Suprapubic skin (tissue), 4 donors: ENCODE data around the gene PRKAG3. TPM values are rescaled to one million over a fixed set of nuclear protein-coding genes. Genes with fewer than 3 reads are reported as not detected.

ENCODE experiments used
- DNase-seq, 2 donors: peaks; one replicate each; pipeline ENCODE4 v3.0.0-alpha.2; 2019; ENCODE audit warnings: low spot score in 2 of 2
- H3K27ac ChIP-seq: fragments of 200-600 bp; sonication (generic); one replicate; pipeline ENCODE4 v1.5.1; 2019
- H3K27me3 ChIP-seq: fragments of 200-600 bp; sonication (generic); one replicate; pipeline ENCODE4 v1.5.1; 2019
- H3K36me3 ChIP-seq: fragments of 200-600 bp; sonication (generic); one replicate; pipeline ENCODE4 v1.5.1; 2019
- H3K4me1 ChIP-seq: fragments of 200-600 bp; sonication (generic); one replicate; pipeline ENCODE4 v1.5.1; 2019
- H3K4me3 ChIP-seq: fragments of 200-600 bp; sonication (generic); one replicate; pipeline ENCODE4 v1.5.1; 2019; ENCODE audit warnings: mild to moderate bottlenecking
- H3K9me3 ChIP-seq: fragments of 200-600 bp; sonication (generic); one replicate; pipeline ENCODE4 v1.5.1; 2019
- EP300 ChIP-seq: sonication (generic); formaldehyde crosslinking; IDR thresholded peaks from one replicate; pipeline ENCODE4 v1.6.1; 2017; ENCODE audit warnings: antibody characterized with exemption
- POLR2A ChIP-seq, 2 donors: fragments of 450-650 bp; IDR thresholded peaks; one replicate each; pipeline ENCODE4 v1.6.1; 2017; ENCODE audit warnings: antibody characterized with exemption in 2 of 2, mild to moderate bottlenecking in 2 of 2, moderate library complexity in 2 of 2
- POLR2AphosphoS5 ChIP-seq, 3 donors: sonication (generic); formaldehyde crosslinking; IDR thresholded peaks; one replicate each; pipeline ENCODE4 v1.6.1; 2017; ENCODE audit warnings: antibody characterized with exemption in 3 of 3
- WGBS: methylation state at CpG from one replicate; pipeline ENCODE4 v1.1.5; 2018; 5-methylcytosine and 5-hydroxymethylcytosine counted together
- total RNA-seq, 4 donors: library from RNA; depleted of rRNA; stranded (reverse); fragments of >200 nt; gene quantifications; one replicate each; pipeline ENCODE4 v1.1.0, GENCODE V29; 2016
- TF ChIP-seq, protein P1 (sequence below), 2 donors: fragments of 200-600 bp in 1 of 2; fragments of 450-650 bp in 1 of 2; sonication (generic) in 1 of 2; IDR thresholded peaks; one replicate each; pipeline ENCODE4 v1.5.1; 2016 to 2019; ENCODE audit warnings: antibody characterized with exemption in 2 of 2, mild to moderate bottlenecking in 1 of 2, moderate library complexity in 1 of 2

Gene PRKAG3
- total RNA-seq, 4 donors from 2014 or later = 0.26 TPM; not detected in 3

DNA sequence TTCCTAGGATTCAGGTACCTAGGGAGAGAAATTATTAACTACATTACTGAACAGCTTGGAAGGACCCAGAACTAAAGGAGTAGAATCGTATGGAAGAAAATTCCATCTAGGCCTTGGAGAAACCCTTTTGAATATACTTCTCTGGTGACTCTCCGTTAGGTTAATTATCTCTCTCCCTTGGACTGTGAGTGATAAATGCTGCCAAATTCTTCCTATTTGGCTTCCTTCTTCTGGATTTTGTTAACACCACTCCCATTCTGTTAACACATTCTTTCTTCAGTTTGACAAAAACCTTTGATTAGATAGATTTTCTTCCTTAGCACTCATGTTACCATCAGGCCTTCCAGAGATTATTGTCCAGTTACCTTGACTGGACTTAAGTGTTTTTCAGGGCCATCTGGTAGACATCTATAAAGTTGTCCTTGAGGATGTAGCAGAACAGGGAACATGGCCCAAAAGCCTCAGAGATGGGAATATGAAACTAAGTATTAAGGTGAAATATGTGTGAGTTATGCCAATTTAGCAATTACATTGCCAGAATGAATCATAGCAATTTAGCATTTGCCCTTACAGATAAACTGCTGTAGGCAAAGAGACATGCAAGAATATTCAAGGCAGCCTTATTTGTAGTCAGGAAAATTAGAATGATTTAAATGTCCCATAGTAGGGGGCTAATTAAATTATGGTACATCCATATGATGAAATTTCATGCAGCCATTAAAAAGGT is 42.9 kb downstream of the PRKAG3 start:
- H3K36me3 ChIP-seq = no peaks in the 10 kb centered on the region
- no peak for TF ChIP-seq POLR2AphosphoS5 (IDR thresholded peaks at IDR 0.05)
- TF ChIP-seq EP300 = no peak
- TF ChIP-seq, protein P1, sequence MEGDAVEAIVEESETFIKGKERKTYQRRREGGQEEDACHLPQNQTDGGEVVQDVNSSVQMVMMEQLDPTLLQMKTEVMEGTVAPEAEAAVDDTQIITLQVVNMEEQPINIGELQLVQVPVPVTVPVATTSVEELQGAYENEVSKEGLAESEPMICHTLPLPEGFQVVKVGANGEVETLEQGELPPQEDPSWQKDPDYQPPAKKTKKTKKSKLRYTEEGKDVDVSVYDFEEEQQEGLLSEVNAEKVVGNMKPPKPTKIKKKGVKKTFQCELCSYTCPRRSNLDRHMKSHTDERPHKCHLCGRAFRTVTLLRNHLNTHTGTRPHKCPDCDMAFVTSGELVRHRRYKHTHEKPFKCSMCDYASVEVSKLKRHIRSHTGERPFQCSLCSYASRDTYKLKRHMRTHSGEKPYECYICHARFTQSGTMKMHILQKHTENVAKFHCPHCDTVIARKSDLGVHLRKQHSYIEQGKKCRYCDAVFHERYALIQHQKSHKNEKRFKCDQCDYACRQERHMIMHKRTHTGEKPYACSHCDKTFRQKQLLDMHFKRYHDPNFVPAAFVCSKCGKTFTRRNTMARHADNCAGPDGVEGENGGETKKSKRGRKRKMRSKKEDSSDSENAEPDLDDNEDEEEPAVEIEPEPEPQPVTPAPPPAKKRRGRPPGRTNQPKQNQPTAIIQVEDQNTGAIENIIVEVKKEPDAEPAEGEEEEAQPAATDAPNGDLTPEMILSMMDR (IDR thresholded peaks at IDR 0.05) = no peak
- TF ChIP-seq POLR2A (IDR thresholded peaks at IDR 0.05) = no peak
- peak overlapping the region; percentile 12 for H3K27ac ChIP-seq
- no peaks in the 10 kb centered on the region for H3K27me3 ChIP-seq
- 54% methylated on average over 2 of the region's 2 CpGs for WGBS
- peaks cover 14% of the 10 kb centered on the region for H3K4me1 ChIP-seq
- no peak for DNase-seq
- no peaks in the 10 kb centered on the region for H3K9me3 ChIP-seq
- H3K4me3 ChIP-seq = no peak overlapping the region

DNA sequence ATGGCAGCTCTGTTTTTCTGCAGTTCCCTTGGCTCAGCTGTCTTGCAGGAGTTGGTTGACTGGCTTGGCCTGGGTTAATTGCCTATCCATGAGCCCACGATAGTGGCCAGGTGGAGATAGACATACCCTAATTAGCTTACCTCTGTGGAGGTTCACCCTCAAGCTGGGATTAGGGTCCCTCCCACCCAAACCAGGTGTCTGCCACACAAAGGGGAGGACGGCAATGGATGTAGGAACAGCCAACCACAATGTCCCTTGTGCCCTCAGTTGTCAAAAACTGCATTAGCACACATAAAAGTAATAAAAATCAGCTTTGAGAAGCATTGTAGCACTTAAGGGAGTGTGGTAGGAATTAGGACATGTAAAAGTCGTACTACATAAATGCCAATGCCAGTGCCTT is 45.5 kb downstream of the PRKAG3 start:
- Histone ChIP-seq H3K4me1 (peaks cover 30% of the 10 kb centered on the region), H3K36me3 (no peaks in the 10 kb centered on the region)
- no peak for TF ChIP-seq EP300
- no peak for TF ChIP-seq POLR2A (IDR thresholded peaks at IDR 0.05)
- TF ChIP-seq, protein P1 (IDR thresholded peaks at IDR 0.05) = no peak
- TF ChIP-seq POLR2AphosphoS5 (IDR thresholded peaks at IDR 0.05) = no peak

DNA sequence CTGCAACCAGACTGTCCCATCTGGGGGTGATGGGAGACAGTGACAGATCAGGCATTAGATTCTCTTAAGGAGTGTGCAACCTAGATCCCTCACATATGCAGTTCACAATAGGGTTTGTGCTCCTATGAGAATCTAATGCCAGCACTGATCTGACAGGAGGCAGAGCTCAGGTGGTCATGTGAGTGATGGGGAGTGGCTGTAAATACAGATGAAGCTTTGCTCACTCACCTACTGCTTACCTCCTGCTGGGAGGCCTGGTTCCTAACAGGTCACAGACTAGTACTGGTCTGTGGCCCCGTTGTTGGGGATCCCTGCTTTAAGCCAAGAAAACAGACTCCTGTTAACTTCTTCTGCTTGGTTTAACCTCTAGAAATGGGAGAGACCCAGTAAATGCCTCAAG is 46.5 kb downstream of the PRKAG3 start:
- no peaks in the 10 kb centered on the region for H3K9me3 ChIP-seq
- H3K4me3 ChIP-seq = no peak overlapping the region
- TF ChIP-seq POLR2AphosphoS5 (IDR thresholded peaks at IDR 0.05) (no peak), EP300 (no peak), POLR2A (IDR thresholded peaks at IDR 0.05) (no peak)
- TF ChIP-seq, protein P1 (IDR thresholded peaks at IDR 0.05) = no peak
- no peaks in the 10 kb centered on the region for H3K27me3 ChIP-seq
- no peak for DNase-seq
- H3K27ac ChIP-seq = peak overlapping the region; percentile 15
- H3K36me3 ChIP-seq = no peaks in the 10 kb centered on the region
- H3K4me1 ChIP-seq = peaks cover 36% of the 10 kb centered on the region
- 44% methylated on average over 1 of the region's 1 CpG for WGBS

More for the DNA sequence above, 45.5 kb downstream of the PRKAG3 start:
- no peak for DNase-seq
- H3K27ac ChIP-seq = no peak overlapping the region
- H3K9me3 ChIP-seq = no peaks in the 10 kb centered on the region
- H3K4me3 ChIP-seq = no peak overlapping the region
- WGBS = 87% methylated on average over 3 of the region's 3 CpGs
- no peaks in the 10 kb centered on the region for H3K27me3 ChIP-seq

DNA sequence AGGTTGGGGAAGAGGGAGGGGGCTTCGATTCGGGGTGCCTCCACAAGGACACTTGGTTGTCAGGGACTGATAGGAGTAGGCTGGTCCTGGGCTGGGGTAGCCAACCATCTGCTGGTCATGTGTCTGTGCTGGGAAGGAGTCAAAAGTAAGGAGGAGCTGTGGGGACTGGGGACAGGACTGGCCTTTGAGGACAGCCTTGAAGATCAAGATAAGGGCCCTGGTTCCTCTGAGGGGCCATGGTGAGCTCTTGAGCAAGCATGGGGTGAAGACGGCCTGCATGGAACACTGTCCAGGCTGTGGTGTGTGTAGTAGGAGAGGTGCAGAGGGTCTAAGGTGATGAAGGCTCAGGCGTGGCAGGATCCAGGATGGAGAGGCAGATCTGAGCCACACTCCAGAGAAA is 47.9 kb downstream of the PRKAG3 start:
- H3K9me3 ChIP-seq = no peaks in the 10 kb centered on the region
- peak overlapping the region; percentile 22 for H3K27ac ChIP-seq
- H3K4me1 ChIP-seq = peaks cover 31% of the 10 kb centered on the region
- TF ChIP-seq EP300 = no peak
- no peak for TF ChIP-seq POLR2A (IDR thresholded peaks at IDR 0.05)
- TF ChIP-seq, protein P1 (IDR thresholded peaks at IDR 0.05) = no peak
- TF ChIP-seq POLR2AphosphoS5 (IDR thresholded peaks at IDR 0.05) = no peak
- peak overlapping the region; percentile 64 for H3K4me3 ChIP-seq
- no peaks in the 10 kb centered on the region for H3K27me3 ChIP-seq
- no peak for DNase-seq
- H3K36me3 ChIP-seq = no peaks in the 10 kb centered on the region
- 90% methylated on average over 4 of the region's 4 CpGs for WGBS

DNA sequence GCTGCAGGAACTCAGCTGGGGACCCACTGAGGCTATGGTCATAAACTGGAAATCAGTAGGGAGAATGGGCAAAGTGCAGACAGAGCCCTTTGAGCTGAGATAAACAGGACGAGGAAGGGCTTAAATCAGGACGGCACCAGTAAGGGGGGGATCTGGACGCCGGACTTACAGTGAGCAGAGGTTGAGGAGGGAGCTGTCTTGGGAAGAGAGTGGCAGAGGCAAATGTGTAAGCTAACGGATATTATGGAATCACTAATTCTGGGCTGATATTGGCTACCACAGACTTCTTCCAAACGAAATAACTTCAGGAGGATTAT is 49.1 kb downstream of the PRKAG3 start:
- TF ChIP-seq POLR2AphosphoS5 (IDR thresholded peaks at IDR 0.05) (no peak), EP300 (no peak), POLR2A (IDR thresholded peaks at IDR 0.05) (no peak)
- TF ChIP-seq, protein P1 (IDR thresholded peaks at IDR 0.05) = no peak
- Histone ChIP-seq H3K4me3 (peak overlapping the region; percentile 64), H3K27me3 (no peaks in the 10 kb centered on the region), H3K27ac (peak overlapping the region; percentile 88), H3K36me3 (no peaks in the 10 kb centered on the region), H3K4me1 (peaks cover 31% of the 10 kb centered on the region), H3K9me3 (no peaks in the 10 kb centered on the region)
- 24% methylated on average over 6 of the region's 6 CpGs for WGBS
- no peak for DNase-seq
